NCI-H82 (cell line): Measurements from ENCODE around the gene TNFAIP2.
"Not testable (repeated sequence)": the region's sequence is repeated elsewhere in the genome, so short reads cannot be mapped to it uniquely, and the experiment has no call there.

Experiments
- DNase-seq: peaks from one replicate; lab custom pipeline; 2025; lab: John Stamatoyannopoulos, UW

Gene TNFAIP2

GRCh38 chr14:103155416-103155815 is 32.2 kb downstream of the TNFAIP2 start:
- not testable (repeated sequence) for DNase-seq

- DNase-seq: no peak
Observed at GRCh38 chr14:103155826-103156394, 32.6 kb downstream of the TNFAIP2 start.

DNA sequence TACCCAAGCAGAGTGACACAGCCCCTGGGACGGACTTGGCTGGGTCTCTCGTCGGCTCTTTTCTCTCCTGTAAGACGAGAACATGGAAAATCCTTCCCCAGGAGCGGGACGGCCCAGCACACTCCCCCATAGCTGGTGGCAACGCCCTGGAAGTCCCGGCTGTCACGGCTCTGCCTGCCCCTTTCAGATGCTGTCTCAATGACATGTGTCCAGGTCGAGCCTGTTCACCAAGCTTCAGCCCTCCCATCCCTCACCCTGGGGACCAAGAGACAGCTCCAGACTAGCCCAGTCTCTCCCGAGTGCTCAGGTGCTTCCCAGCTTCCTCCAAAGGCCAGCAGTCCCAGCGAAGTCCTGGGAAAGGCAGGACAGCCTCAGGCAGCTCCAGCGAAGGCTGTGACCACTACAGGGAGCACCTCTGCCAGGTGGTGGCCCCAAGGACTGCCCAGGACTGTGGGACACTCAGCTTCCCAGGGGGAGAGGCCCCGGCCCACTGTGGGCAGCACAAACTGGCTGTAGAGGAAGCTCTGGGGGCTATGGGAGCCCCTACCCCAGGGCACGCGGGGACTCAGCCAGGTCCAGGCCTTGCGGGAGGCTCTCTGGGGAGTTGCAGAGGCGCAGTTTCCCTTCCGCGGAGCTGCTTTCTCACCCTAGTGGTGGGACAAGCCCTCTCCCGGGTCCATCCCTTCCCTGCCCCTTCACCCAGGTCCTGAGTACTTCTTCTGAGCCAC is 33.6 kb downstream of the TNFAIP2 start:
- no peak for DNase-seq

DNA sequence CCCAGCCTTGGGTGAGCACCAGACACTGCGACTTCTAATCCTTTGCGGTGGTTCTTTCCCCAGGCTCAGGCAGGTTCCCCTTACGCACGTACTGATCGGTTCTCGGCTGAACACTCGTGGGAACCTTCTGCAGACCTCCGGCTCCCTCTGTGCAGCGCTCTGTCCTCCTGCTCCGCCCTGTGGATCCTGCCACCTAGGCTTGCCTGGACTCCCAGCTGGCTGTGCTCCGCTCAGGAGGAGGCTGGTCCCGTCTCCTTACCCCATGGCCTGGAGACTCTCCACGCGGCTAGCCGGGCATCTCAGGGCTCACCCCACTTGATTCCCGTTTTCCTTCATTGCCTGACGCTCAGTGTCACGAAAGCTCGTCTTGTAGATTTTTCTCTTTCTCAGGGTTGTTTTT is 34.7 kb downstream of the TNFAIP2 start:
- no peak for DNase-seq

DNA sequence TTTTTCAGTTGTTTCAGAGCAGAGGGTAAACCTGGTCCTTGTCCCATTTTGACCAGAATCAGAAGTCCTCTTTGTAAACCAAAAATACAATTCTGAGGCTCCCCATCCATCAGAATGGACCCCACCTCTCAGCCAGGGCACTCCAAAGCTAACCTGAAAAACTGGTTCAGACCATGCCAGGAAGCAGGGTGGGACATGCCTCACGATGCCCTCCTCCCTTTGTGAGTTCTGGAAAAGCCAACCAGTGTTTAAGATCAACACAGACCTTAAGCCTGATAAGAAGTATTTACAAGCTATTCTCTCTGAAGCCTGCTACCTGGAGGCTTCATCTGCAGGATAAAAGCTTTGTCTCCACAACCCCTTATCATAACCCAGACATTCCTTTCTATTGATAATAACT is 35.4 kb downstream of the TNFAIP2 start:
- no peak for DNase-seq

DNA sequence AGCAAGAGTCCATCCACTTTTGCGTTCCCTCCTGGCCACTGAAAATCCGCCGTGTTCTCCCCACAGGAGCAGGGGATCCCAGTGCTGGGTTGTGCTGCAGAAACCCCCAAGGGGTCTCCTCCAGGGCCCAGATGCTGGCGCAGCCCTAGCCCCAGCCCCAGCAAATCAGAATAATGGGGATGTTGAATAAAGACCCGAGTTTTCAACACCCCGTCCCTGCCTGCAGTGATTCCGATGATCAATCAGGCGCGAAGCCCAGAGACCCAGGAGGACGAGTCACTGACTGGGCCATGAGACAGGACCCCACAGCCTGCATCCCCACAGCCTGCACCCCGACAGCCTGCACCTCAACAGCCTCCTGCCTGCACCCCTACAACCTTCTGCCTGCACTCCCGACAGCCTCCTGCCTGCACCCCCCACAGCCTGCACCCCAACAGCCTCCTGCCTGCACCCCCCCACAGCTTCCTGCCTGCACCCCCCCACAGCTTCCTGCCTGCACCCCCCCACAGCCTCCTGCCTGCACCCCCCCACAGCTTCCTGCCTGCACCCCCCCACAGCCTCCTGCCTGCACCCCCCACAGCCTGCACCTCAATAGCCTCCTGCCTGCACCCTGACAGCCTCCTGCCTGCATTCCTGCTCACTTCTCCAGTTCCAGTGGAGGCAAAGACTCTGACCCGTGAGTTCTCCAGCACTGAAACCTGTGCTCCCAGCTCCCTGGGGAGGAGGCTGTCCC is 37.2 kb downstream of the TNFAIP2 start:
- DNase-seq: no peak

- no peak for DNase-seq
Observed at GRCh38 chr14:103161054-103161397, 37.8 kb downstream of the TNFAIP2 start.

GRCh38 chr14:103163199-103163598 is 39.9 kb downstream of the TNFAIP2 start:
- no peak for DNase-seq

DNA sequence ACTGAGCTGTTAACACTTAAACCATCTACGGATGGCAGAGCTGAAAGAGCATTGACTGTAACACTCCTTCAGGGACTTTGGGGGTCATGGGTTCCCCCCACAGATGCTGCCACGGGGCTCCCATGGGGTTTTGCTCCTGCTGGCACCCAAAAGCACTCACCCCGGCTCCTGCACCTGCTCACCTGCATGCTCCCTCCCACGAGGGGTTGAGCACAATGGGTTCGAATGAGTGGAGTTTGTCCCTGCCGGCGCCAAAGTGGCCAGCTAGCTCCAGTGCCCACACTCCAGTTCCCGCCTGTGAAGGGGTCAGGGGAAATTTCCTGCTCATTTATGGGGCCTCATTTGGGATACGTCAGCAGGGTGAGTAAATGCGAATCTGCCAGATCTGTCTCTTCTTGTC is 40.7 kb downstream of the TNFAIP2 start:
- DNase-seq: no peak

DNA sequence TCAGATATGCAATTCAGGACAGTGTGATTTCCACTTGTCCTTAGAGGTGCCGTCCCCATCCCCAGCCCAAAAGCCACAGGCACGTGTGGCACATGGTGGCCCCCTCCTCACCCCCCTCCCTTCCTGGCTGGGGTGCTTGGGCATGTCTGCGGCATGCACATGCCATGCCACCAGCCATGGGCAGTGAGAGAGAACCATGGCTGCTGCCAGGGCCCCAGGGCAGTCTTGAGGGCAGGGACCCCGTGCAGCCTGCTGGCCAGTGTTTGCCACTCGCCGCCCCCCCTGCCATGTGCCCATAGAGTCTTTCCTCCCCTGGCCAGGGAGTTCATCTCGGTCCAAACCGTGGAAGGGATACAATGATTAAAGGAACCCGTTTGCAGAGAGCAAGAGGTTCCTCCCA is 41.5 kb downstream of the TNFAIP2 start:
- no peak for DNase-seq

DNA sequence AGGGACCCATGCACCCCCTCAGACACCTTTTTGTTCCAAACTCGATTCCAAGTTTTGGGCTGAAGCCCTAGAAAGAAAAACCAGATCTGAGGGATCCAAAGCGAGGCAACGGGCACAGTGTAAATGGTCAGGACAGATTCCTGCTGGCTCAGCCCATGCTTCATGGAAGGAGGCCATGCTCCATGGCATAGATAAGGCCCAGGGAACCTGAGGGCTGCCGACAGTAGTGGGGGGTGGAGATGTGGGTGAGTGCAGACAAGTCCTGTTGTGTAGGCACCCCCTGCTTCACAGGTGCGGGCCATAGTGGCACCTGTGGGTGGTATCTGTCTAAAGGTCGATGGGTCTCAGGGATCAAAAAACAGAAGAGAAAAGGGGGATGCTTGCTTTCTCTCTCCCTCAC is 42.1 kb downstream of the TNFAIP2 start:
- no peak for DNase-seq

GRCh38 chr14:103169954-103170353 is 46.7 kb downstream of the TNFAIP2 start:
- DNase-seq: no peak

DNA sequence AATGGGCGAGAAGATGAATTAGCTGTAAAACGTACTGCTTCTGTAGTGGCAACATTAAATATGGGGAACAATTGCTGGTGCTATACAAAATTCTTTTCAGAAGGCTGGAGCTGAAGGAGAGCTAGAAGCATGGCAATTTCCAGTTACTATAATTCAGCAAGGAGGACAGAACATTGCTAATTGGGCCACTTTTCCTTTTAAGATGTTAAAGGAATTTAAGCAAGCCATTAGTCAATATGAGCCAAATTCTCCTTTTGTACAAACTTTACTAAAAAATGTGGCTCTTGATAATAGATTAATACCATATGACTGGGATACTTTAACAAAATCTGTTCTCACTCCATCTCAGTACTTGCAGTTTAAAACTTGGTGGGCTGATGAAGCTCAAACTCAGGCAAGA is 47.9 kb downstream of the TNFAIP2 start:
- not testable (repeated sequence) for DNase-seq

- no peak for DNase-seq
Observed at GRCh38 chr14:103172921-103173320, 49.7 kb downstream of the TNFAIP2 start.

DNA sequence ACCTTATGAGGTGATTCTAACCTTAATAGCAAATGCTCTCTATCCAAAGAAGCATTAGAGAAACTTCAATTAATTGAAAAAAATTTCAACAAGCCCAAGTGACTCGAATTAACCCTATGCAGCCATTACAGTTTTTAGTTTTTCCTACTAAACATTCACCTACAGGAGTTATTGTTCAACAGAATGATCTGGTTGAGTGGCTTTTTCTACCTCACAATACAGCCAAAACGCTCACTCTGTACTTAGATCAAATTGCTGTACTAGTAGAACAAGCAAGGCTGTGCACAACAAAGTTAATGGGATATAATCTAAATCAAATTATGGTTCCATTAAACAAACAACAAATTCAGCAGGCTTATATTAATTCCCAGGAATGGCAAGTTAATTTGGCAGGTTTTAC is 50.6 kb downstream of the TNFAIP2 start:
- DNase-seq: not testable (repeated sequence)

GRCh38 chr14:103176176-103176575 is 52.9 kb downstream of the TNFAIP2 start:
- DNase-seq: not testable (repeated sequence)

DNA sequence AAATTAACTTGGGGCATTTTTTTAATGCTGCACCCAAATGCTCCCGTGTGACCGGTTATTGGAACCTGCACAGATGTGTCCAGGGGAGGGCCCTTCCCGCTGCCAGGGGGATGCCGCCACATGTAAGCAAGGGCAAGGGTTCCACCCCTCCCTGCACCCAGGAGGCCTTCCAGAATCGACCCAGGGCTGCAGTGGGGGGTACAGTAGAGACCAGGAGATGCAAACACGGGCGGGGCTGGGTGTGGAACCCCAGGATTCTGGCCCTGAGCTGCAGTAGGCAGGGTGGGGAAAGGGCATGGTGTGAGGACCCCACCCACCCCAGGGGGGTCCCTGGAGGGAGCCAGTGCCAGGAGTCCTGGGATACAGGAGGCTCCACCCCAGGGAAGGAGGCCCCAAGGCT is 54.1 kb downstream of the TNFAIP2 start:
- no peak for DNase-seq

DNA sequence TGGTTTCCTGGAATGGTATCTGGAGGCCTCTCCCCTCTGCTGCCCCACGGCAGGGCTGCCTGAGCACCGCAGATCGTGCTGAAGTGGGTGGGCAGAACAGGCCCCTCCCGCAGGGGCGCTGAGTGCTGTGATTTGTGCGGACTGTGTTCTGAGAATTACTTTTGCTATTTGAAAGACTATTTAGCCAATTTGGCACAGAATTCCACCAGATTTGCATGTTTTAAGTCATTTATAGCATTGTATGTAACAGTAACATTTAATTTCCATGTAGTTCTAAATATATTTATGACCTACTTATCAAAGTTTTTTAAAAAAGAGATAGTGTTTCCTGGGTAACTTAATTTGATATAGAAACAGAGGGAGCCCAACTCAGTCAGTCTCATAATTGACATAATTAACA is 55.3 kb downstream of the TNFAIP2 start:
- no peak for DNase-seq

- DNase-seq: no peak
Observed at GRCh38 chr14:103179094-103179493, 55.8 kb downstream of the TNFAIP2 start.

DNA sequence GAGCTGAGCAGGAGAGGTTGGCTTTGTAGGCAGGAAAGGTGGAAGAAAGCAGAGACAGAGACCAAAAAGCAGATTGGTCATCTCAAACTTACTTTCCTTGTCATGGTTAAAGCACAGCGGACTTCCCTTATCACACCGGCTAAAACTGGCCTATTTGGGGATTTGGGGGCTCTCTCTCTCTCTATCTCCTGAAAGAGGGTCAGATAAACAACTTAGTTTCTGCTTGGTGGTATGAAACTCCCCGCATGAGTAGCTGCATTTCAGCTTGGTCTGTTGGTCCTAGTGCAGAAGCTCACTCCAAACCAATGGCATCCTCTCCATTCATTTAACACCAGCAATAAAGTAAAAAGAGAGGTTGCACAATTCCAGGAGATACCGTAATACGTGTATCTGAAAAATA is 57.1 kb downstream of the TNFAIP2 start:
- no peak for DNase-seq

- no peak for DNase-seq
Observed at GRCh38 chr14:103184046-103184445, 60.8 kb downstream of the TNFAIP2 start.

- peak; percentile 52 for DNase-seq
Observed at GRCh38 chr14:103185051-103186029, 62.1 kb downstream of the TNFAIP2 start.
